ENCODE data around the gene CROCC.

DNA sequence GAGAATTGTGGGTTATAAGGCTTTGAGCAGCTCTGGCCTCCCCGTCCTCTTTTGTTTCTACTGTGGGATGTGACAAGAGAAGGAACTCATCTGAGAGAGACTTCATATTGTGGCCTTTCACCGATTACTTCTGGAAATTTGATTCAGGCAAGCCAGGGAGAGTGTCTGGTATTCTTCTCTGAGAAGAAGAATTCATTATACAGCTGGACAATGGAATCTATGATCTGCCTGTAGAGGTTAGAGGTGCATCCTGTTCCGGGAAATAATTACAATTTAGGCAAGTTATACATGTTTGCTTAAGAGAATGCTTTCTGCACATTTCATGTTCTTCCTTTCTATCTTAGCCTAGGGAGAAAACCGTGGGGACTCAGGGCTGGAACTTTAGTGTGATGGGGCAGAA is 38.7 kb upstream of the CROCC start:
- TF ChIP-seq, protein P1, sequence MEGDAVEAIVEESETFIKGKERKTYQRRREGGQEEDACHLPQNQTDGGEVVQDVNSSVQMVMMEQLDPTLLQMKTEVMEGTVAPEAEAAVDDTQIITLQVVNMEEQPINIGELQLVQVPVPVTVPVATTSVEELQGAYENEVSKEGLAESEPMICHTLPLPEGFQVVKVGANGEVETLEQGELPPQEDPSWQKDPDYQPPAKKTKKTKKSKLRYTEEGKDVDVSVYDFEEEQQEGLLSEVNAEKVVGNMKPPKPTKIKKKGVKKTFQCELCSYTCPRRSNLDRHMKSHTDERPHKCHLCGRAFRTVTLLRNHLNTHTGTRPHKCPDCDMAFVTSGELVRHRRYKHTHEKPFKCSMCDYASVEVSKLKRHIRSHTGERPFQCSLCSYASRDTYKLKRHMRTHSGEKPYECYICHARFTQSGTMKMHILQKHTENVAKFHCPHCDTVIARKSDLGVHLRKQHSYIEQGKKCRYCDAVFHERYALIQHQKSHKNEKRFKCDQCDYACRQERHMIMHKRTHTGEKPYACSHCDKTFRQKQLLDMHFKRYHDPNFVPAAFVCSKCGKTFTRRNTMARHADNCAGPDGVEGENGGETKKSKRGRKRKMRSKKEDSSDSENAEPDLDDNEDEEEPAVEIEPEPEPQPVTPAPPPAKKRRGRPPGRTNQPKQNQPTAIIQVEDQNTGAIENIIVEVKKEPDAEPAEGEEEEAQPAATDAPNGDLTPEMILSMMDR (IDR thresholded peaks at IDR 0.05; ENCODE audit: low read length): no peak
- no peak for TF ChIP-seq EZH2 (optimal IDR thresholded peaks at IDR 0.05; ENCODE audit: low read depth, low read length)

Measured in MM.1S (cell line).